Heart right ventricle (tissue), 16 donors: ENCODE results near the gene SFSWAP. TPM values are rescaled to one million over a fixed set of nuclear protein-coding genes. Genes with fewer than 3 reads are reported as not detected.

ENCODE experiments used
- ATAC-seq, 8 donors: fragments of 200-7000 bp; cut with Tn5 transposase; one replicate each; pipeline ENCODE4 v1.9.1; 2020; ENCODE audit warnings: mild to moderate bottlenecking in 8 of 8, moderate library complexity in 8 of 8, moderate number of reproducible peaks in 1 of 8
- DNase-seq, 2 donors: peaks; one replicate each; pipeline ENCODE4 v3.0.0-alpha.2; 2020
- H3K27ac ChIP-seq, 10 donors: fragments of 200-600 bp; sonication (generic) in 2 of 10; one replicate each; pipeline versions ENCODE4 v1.5.0 to v1.8.0; 2020 to 2022; ENCODE audit warnings: mild to moderate bottlenecking in 3 of 10
- H3K27me3 ChIP-seq, 7 donors: fragments of 200-600 bp; one replicate each; pipeline ENCODE4 v1.8.0; 2021 to 2022; ENCODE audit warnings: mild to moderate bottlenecking in 2 of 7
- H3K36me3 ChIP-seq, 9 donors: fragments of 200-600 bp; sonication (generic) in 1 of 9; one replicate each; pipeline versions ENCODE4 v1.5.0 to v1.8.0; 2020 to 2022; ENCODE audit warnings: mild to moderate bottlenecking in 2 of 9
- H3K4me1 ChIP-seq, 9 donors: fragments of 200-600 bp; sonication (generic) in 1 of 9; one replicate each; pipeline versions ENCODE4 v1.5.0 to v1.8.0; 2020 to 2022; ENCODE audit warnings: mild to moderate bottlenecking in 4 of 9
- H3K4me3 ChIP-seq, 10 donors: fragments of 200-600 bp; sonication (generic) in 2 of 10; one replicate each; pipeline versions ENCODE4 v1.5.0 to v1.8.0; 2020 to 2022; ENCODE audit warnings: mild to moderate bottlenecking in 7 of 10, moderate library complexity in 2 of 10
- H3K9me3 ChIP-seq, 11 donors: fragments of 200-600 bp in 10 of 11; sonication (generic) in 2 of 11; one replicate each; pipeline versions ENCODE4 v1.5.0 to v1.8.0; 2013 to 2022; ENCODE audit warnings: mild to moderate bottlenecking in 2 of 11, control low read depth in 1 of 11, moderate library complexity in 1 of 11
- WGBS, 2 donors: extraction: QIAGEN DNeasy Blood & Tissue Kit; methylation state at CpG; one replicate each; pipeline ENCODE4 v1.1.7; 2013; ENCODE audit warnings: inconsistent platforms in 1 of 2; 5-methylcytosine and 5-hydroxymethylcytosine counted together
- intact Hi-C, 10 donors: fragments of 100-400 bp; cut with DNase I; formaldehyde crosslinking; loops; one replicate each; pipeline versions ENCODE4 v1.11.1 to v1.14.2; 2022
- polyA plus RNA-seq, 2 donors: library from polyadenylated mRNA; stranded (reverse); fragments of 200-250 nt; gene quantifications; one replicate each; pipeline ENCODE4 v1.2.3, GENCODE V29; 2013
- total RNA-seq, 10 donors: library from RNA; stranded (reverse); fragmentation: NEBNext Ultra II Directional in 3 of 10; extraction: Animal tissue kit (Norgen Biotek cat#: 25700) in 3 of 10; gene quantifications; one replicate each; pipeline versions ENCODE4 v1.2.1 to v1.2.4, GENCODE V29; 2021 to 2023
- TF ChIP-seq, protein P1 (sequence below), 9 donors: fragments of 200-600 bp; sonication (generic) in 2 of 9; IDR thresholded peaks; one replicate each; pipeline versions ENCODE4 v1.5.0 to v1.8.0; 2021 to 2022; ENCODE audit warnings: antibody characterized with exemption in 9 of 9, mild to moderate bottlenecking in 5 of 9, moderate library complexity in 1 of 9
- donor health status: Arrhythmogenic right ventricular cardiomyopathy.
- donor health status: ischemic (EF 13 %, LVEDD 7.1; RV severe dilation, severe dysfunction).
- donor health status: healthy with polysubstance abuse.
- donor health status: DM: no; HTN: yes; CAD: no.
- donor health status: DM: no; HTN: no; CAD: no.
- donor health status: ischemic (EF 25% LVEDD 6.9; RV normal size, moderate dysfunction).
- donor health status: ischemic (EF 25% LVEDD 5.7; RV mildly dilated, moderate dysfunction).
- donor health status: healthy.
- donor health status: DM: yes; HTN: yes; CAD: no.
- donor health status: Ischemic cardiomyopathy.
- donor health status: ischemic (EF 35%, LVEDD 5.7; RV mildly dilated, moderate dysfunction).
- donor health status: nonischemic (EF 11% LVEDD 7.7; RV severe dilation, severe dysfunction).
- donor health status: DM: yes; HTN: yes; CAD: no.
- donor health status: PGD.
- donor health status: ischemic (EF 29% LVEDD 5.4; RV normal size, mild dysfunction).
- donor health status: nonischemic (EF 23%, LVEDD 6.1; RV moderate dilation, normal function).

The SFSWAP gene
- total and polyA plus RNA-seq, 12 donors, result 14.5 to 34.1 (median 19.6) TPM

DNA sequence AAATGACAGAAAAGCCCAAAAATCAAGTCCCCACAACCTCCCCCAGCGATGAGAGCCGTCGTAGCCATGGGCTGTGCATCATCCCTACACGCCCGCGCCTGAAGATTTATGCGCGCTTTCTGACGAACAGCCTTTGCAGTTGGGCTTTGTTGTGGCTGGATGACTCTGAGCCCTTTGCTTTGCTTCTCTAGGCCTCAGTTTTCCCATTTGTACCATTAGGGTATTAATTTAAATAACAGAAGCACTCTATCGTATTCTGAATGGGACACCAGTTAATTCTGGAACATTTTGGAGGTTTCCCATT is 24.2 kb downstream of the SFSWAP start:
- H3K4me3 ChIP-seq, result no peak overlapping the region
- TF ChIP-seq, protein P1, sequence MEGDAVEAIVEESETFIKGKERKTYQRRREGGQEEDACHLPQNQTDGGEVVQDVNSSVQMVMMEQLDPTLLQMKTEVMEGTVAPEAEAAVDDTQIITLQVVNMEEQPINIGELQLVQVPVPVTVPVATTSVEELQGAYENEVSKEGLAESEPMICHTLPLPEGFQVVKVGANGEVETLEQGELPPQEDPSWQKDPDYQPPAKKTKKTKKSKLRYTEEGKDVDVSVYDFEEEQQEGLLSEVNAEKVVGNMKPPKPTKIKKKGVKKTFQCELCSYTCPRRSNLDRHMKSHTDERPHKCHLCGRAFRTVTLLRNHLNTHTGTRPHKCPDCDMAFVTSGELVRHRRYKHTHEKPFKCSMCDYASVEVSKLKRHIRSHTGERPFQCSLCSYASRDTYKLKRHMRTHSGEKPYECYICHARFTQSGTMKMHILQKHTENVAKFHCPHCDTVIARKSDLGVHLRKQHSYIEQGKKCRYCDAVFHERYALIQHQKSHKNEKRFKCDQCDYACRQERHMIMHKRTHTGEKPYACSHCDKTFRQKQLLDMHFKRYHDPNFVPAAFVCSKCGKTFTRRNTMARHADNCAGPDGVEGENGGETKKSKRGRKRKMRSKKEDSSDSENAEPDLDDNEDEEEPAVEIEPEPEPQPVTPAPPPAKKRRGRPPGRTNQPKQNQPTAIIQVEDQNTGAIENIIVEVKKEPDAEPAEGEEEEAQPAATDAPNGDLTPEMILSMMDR (IDR thresholded peaks at IDR 0.05), result no peak
- H3K27me3 ChIP-seq, result no peaks in the 10 kb centered on the region
- no peaks in the 10 kb centered on the region for H3K9me3 ChIP-seq
- H3K36me3 ChIP-seq, result peaks cover 0 to 99% (median 32%) of the 10 kb centered on the region in 9 donors
- no peak overlapping the region for H3K27ac ChIP-seq
- H3K4me1 ChIP-seq, result peaks cover 0 to 11% (median 0%) of the 10 kb centered on the region in 9 donors
- 89 to 90% methylated on average over 10 of the region's 10 CpGs for WGBS, 2 donors
- intact Hi-C loops, result no loop called here
- no peak for DNase-seq
- ATAC-seq, result no peak

GRCh38 chr12:131735476-131736445 is 24.9 kb downstream of the SFSWAP start:
- Histone ChIP-seq H3K27ac (no peak overlapping the region), H3K4me3 (no peak overlapping the region), H3K36me3 (peaks cover 0 to 99% (median 25%) of the 10 kb centered on the region in 9 donors), H3K4me1 (peaks cover 0 to 11% (median 0%) of the 10 kb centered on the region in 9 donors), H3K9me3 (no peaks in the 10 kb centered on the region), H3K27me3 (no peaks in the 10 kb centered on the region)
- TF ChIP-seq, protein P1 (IDR thresholded peaks at IDR 0.05), result no peak
- WGBS, 2 donors, result 92 to 94% methylated on average over 15 of the region's 15 CpGs
- DNase-seq (no peak), ATAC-seq (no peak)
- intact Hi-C loops, result no loop called here

DNA sequence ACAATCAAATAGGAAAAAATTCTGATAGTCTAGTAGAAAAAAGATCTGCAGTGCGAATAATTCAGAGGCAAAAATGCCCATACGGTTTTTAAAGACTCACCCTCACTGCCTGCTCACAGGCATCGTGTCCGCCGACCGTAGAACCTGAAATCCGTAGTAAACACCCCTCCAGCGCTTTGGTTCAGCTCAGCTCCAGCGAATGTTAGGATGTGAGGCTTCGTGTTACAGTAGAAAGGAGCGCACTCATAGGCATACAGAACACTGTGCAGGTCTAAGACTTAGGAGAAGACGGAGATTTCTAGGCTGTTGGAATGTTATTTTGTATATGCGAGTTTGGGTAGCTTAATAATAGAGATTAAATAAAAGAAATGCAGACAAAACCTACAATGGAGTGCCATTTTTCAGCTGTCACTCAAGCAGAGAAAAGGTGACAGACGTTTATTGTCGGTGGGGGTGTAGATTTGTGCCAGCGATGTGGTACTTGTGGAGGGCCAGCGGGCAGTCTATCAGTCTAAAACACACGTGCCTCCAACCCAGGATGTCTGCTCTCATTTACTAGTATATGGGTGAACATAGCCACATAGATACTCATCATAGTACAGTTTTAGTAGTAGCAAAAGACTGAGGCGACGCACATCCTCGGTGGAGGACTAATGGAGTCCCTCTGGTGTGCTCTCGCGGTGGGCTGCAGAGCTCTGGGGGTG is 25.7 kb downstream of the SFSWAP start:
- no peak for DNase-seq
- H3K4me3 ChIP-seq, result no peak overlapping the region
- WGBS, 2 donors, result 90 to 91% methylated on average over 23 of the region's 23 CpGs
- H3K27ac ChIP-seq, result peak overlapping the region in 1 of 10 donors; percentile 16
- no peaks in the 10 kb centered on the region for H3K27me3 ChIP-seq
- H3K4me1 ChIP-seq, result peaks cover 0 to 11% (median 0%) of the 10 kb centered on the region in 9 donors
- peaks cover 0 to 99% (median 17%) of the 10 kb centered on the region in 9 donors for H3K36me3 ChIP-seq
- TF ChIP-seq, protein P1 (IDR thresholded peaks at IDR 0.05), result no peak
- no peak for ATAC-seq
- H3K9me3 ChIP-seq, result no peaks in the 10 kb centered on the region
- intact Hi-C loops, result no loop called here

DNA sequence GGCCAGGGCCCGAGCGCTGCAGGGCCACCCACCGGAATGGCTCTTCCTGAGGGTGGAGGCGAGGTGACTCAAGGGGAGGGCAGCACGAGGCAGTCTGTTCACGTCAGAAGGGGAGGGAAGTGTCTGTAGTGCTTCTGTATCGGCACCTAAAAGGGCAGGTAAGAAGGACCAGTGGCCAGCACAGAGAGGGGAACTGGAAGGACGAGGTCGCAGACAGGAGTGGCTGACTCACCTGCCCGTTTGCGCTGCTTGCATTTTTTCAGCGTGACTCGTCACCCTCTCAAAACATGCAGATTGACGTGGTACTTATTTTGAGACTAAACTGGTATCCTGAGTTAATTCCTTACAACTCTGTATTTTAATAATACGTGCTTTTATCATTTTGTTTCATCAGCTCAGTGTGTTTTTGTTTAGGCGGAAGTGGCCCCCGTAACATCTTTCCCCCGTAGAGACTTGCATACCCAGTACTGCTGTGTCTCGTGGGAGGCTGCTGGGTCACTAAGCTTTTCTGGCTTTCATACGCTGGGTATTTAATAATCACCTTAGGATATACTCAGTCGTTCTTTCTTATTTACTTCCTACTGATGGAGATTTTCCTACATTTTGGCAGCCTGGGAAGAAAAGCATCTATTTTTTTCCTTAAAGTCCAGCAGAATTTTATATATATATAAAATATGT is 26.4 kb downstream of the SFSWAP start:
- peaks cover 0 to 11% (median 0%) of the 10 kb centered on the region in 9 donors for H3K4me1 ChIP-seq
- intact Hi-C loops, result no loop called here
- ATAC-seq (peak in 1 of 8 donors; percentile 16), DNase-seq (no peak)
- 84 to 87% methylated on average over 21 of the region's 21 CpGs for WGBS, 2 donors
- peak overlapping the region in 3 of 10 donors; percentile 16 to 51 (median 44) for H3K27ac ChIP-seq
- TF ChIP-seq, protein P1 (IDR thresholded peaks at IDR 0.05), result no peak
- H3K36me3 ChIP-seq, result peaks cover 0 to 99% (median 18%) of the 10 kb centered on the region in 9 donors
- H3K9me3 ChIP-seq, result no peaks in the 10 kb centered on the region
- no peak overlapping the region for H3K4me3 ChIP-seq
- no peaks in the 10 kb centered on the region for H3K27me3 ChIP-seq
